Neural progenitor cell (in vitro differentiated cells): ENCODE data around the gene TAS2R19.

Source experiments
- EZH2 ChIP-seq: fragments of 200-600 bp; sonication (generic); IDR thresholded peaks from 2 replicates; pipeline ENCODE4 v1.6.1; 2017; ENCODE audit warnings: antibody characterized with exemption, mild to moderate bottlenecking, moderate library complexity
- TF ChIP-seq, protein P1 (sequence below): fragments of 200-600 bp; sonication (generic); IDR thresholded peaks from 2 replicates; pipeline ENCODE4 v1.5.1; 2017; ENCODE audit warnings: antibody characterized with exemption, mild to moderate bottlenecking

DNA sequence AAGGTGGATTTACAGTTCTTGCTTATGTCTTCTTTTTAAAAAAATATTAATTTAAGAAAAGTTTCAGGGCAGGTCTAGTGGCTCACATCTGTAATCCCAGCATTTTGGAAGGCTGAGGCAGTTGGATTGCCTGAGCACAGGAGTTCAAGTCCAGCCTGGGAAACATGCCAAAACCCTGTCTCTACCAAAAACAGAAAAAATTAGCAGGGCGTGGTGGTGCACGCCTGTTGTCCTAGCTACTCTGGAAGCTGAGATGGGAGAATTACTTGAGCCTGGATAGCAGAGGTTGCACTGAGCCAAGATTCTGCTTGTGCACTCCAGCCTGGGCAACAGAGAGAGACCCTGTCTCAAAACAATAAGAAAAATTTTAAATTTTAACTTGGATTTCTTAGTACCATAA is 45.1 kb upstream of the TAS2R19 start:
- TF ChIP-seq, protein P1, sequence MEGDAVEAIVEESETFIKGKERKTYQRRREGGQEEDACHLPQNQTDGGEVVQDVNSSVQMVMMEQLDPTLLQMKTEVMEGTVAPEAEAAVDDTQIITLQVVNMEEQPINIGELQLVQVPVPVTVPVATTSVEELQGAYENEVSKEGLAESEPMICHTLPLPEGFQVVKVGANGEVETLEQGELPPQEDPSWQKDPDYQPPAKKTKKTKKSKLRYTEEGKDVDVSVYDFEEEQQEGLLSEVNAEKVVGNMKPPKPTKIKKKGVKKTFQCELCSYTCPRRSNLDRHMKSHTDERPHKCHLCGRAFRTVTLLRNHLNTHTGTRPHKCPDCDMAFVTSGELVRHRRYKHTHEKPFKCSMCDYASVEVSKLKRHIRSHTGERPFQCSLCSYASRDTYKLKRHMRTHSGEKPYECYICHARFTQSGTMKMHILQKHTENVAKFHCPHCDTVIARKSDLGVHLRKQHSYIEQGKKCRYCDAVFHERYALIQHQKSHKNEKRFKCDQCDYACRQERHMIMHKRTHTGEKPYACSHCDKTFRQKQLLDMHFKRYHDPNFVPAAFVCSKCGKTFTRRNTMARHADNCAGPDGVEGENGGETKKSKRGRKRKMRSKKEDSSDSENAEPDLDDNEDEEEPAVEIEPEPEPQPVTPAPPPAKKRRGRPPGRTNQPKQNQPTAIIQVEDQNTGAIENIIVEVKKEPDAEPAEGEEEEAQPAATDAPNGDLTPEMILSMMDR = no peak
- no peak for TF ChIP-seq EZH2
